Cardiac muscle cell (in vitro differentiated cells and primary cell): ENCODE measurements around the gene HMGN1. TPM values are rescaled to one million over a fixed set of nuclear protein-coding genes. Genes with fewer than 3 reads are reported as not detected.

Source experiments
- DNase-seq, 2 donors: peaks; one replicate each; pipeline versions ENCODE4 v3.0.0 to v3.0.0-alpha.2; 2010 to 2017; ENCODE audit warnings: low read depth in 1 of 2, low spot score in 1 of 2
- H3K27ac ChIP-seq: fragments of 200-600 bp; sonication (generic); 2 replicates; pipeline ENCODE4 v1.5.1; 2016
- H3K27me3 ChIP-seq: fragments of 200-600 bp; sonication (generic); 2 replicates; pipeline ENCODE4 v1.6.0; 2016; ENCODE audit warnings: control low read depth
- H3K36me3 ChIP-seq: fragments of 200-600 bp; sonication (generic); 2 replicates; pipeline ENCODE4 v1.5.1; 2016; ENCODE audit warnings: control low read depth
- H3K4me1 ChIP-seq: fragments of 200-600 bp; sonication (generic); 2 replicates; pipeline ENCODE4 v1.8.1; 2017; ENCODE audit warnings: low read depth, mild to moderate bottlenecking, mixed run types
- H3K4me3 ChIP-seq: fragments of 200-600 bp; sonication (generic); 2 replicates; pipeline ENCODE4 v1.5.1; 2016; ENCODE audit warnings: mild to moderate bottlenecking
- H3K9me3 ChIP-seq: fragments of 200-600 bp; sonication (generic); 2 replicates; pipeline ENCODE4 v1.5.1; 2017; ENCODE audit warnings: low read depth, mild to moderate bottlenecking, control low read depth
- CTCF ChIP-seq: IDR thresholded peaks from 2 replicates; pipeline ENCODE4 v1.5.1; 2012; ENCODE audit warnings: low read depth, mild to moderate bottlenecking, low read length
- polyA plus RNA-seq: library from polyadenylated mRNA; unstranded; fragments of >200 nt; fragmentation: Nextera tagmentation; extraction: Ambion mirVana; gene quantifications from 2 replicates; pipeline ENCODE4 v1.2.1, GENCODE V29; 2016
- total RNA-seq: library from RNA; depleted of rRNA; stranded (reverse); fragments of >200 nt; gene quantifications from 2 replicates; pipeline ENCODE4 v1.2.3, GENCODE V29; 2016

The HMGN1 gene
- total and polyA plus RNA-seq, 2 experiments from 2014 or later: 375 to 559 TPM

GRCh38 chr21:39346206-39346605, 2.7 kb downstream of the HMGN1 start:
- no peaks in the 10 kb centered on the region for H3K9me3 ChIP-seq
- peaks cover 44% of the 10 kb centered on the region for H3K36me3 ChIP-seq
- peak overlapping the region; percentile 94 for H3K4me3 ChIP-seq
- DNase-seq: no peak
- no peak overlapping the region for H3K27ac ChIP-seq
- peaks cover 27% of the 10 kb centered on the region for H3K4me1 ChIP-seq
- no peak for TF ChIP-seq CTCF
- no peaks in the 10 kb centered on the region for H3K27me3 ChIP-seq

GRCh38 chr21:39345440-39345839, 3.4 kb downstream of the HMGN1 start:
- DNase-seq: no peak
- H3K27ac ChIP-seq: no peak overlapping the region
- H3K27me3 ChIP-seq: no peaks in the 10 kb centered on the region
- peak overlapping the region; percentile 94 for H3K4me3 ChIP-seq
- TF ChIP-seq CTCF: no peak
- H3K4me1 ChIP-seq: peaks cover 27% of the 10 kb centered on the region
- no peaks in the 10 kb centered on the region for H3K9me3 ChIP-seq
- H3K36me3 ChIP-seq: peaks cover 47% of the 10 kb centered on the region

- Histone ChIP-seq H3K27ac (no peak overlapping the region), H3K36me3 (peaks cover 47% of the 10 kb centered on the region), H3K4me1 (peaks cover 27% of the 10 kb centered on the region), H3K27me3 (no peaks in the 10 kb centered on the region), H3K4me3 (no peak overlapping the region), H3K9me3 (no peaks in the 10 kb centered on the region)
- TF ChIP-seq CTCF: no peak
- DNase-seq: no peak
Observed at GRCh38 chr21:39344848-39345247, 4.0 kb downstream of the HMGN1 start.

- peaks cover 44% of the 10 kb centered on the region for H3K36me3 ChIP-seq
- H3K4me3 ChIP-seq: no peak overlapping the region
- no peaks in the 10 kb centered on the region for H3K27me3 ChIP-seq
- H3K4me1 ChIP-seq: peaks cover 18% of the 10 kb centered on the region
- no peak for TF ChIP-seq CTCF
- no peaks in the 10 kb centered on the region for H3K9me3 ChIP-seq
- no peak for DNase-seq
- peak overlapping the region; percentile 39 for H3K27ac ChIP-seq
Observed at GRCh38 chr21:39341249-39341923, 7.5 kb downstream of the HMGN1 start.

- no peak for DNase-seq
Observed at GRCh38 chr21:39340687-39341086, 8.2 kb downstream of the HMGN1 start.

More at GRCh38 chr21:39340687-39341086, 8.2 kb downstream of the HMGN1 start:
- Histone ChIP-seq H3K4me1 (peaks cover 11% of the 10 kb centered on the region), H3K9me3 (no peaks in the 10 kb centered on the region), H3K36me3 (peaks cover 40% of the 10 kb centered on the region), H3K4me3 (no peak overlapping the region), H3K27ac (peak overlapping the region; percentile 39), H3K27me3 (no peaks in the 10 kb centered on the region)
- no peak for TF ChIP-seq CTCF
